KMS-11 (cell line): ENCODE measurements around the gene GLIPR1.
"Not testable (repeated sequence)": the region's sequence is repeated elsewhere in the genome, so short reads cannot be mapped to it uniquely, and the experiment has no call there.

Experiments used
- H2AFZ ChIP-seq: fragments of 200-600 bp; sonication (generic); 2 replicates; pipeline ENCODE4 v1.6.1; 2016; ENCODE audit warnings: antibody characterized with exemption, mixed run types, low read depth
- H3K27ac ChIP-seq: fragments of 200-600 bp; sonication (generic); 2 replicates; pipeline ENCODE4 v1.6.1; 2016; ENCODE audit warnings: mild to moderate bottlenecking, mixed run types
- H3K27me3 ChIP-seq: fragments of 200-600 bp; sonication (generic); 2 replicates; pipeline ENCODE4 v1.6.1; 2017; ENCODE audit warnings: mild to moderate bottlenecking, low read depth, mixed run types, moderate library complexity; ENCODE audit not compliant: insufficient read depth
- H3K36me3 ChIP-seq: fragments of 200-600 bp; sonication (generic); 2 replicates; pipeline ENCODE4 v1.6.1; 2017; ENCODE audit warnings: mild to moderate bottlenecking, mixed run types; ENCODE audit not compliant: insufficient read depth
- H3K4me1 ChIP-seq: fragments of 200-600 bp; sonication (generic); 2 replicates; pipeline ENCODE4 v1.6.1; 2016; ENCODE audit warnings: mild to moderate bottlenecking, low read depth, mixed run types; ENCODE audit not compliant: poor library complexity, severe bottlenecking
- H3K4me2 ChIP-seq: fragments of 200-600 bp; sonication (generic); 2 replicates; pipeline ENCODE4 v1.7.0; 2016; ENCODE audit warnings: mild to moderate bottlenecking, mixed run types
- H3K4me3 ChIP-seq: fragments of 200-600 bp; sonication (generic); IDR thresholded peaks from 2 replicates; pipeline ENCODE4 v1.6.1; 2017; ENCODE audit warnings: low read depth, low read length, mixed read lengths; ENCODE audit not compliant: insufficient read depth
- H3K79me2 ChIP-seq: fragments of 200-600 bp; sonication (generic); 2 replicates; pipeline ENCODE4 v1.6.1; 2016; ENCODE audit warnings: low read depth, mixed run types; ENCODE audit not compliant: insufficient read depth
- H3K9ac ChIP-seq: fragments of 200-600 bp; sonication (generic); 2 replicates; pipeline ENCODE4 v1.6.1; 2016; ENCODE audit warnings: mild to moderate bottlenecking, mixed run types
- H4K20me1 ChIP-seq: fragments of 200-600 bp; sonication (generic); 2 replicates; pipeline ENCODE4 v1.6.1; 2016; ENCODE audit warnings: mild to moderate bottlenecking, mixed run types; ENCODE audit not compliant: insufficient read depth
- CTCF ChIP-seq: fragments of 200-600 bp; sonication (generic); conservative IDR thresholded peaks from 2 replicates; pipeline ENCODE4 v1.6.1; 2017; ENCODE audit warnings: low read depth, mild to moderate bottlenecking, antibody characterized with exemption, low read length, moderate library complexity, mixed read lengths

Gene GLIPR1

GRCh38 chr12:75508159-75508558 lies 27.6 kb downstream of the GLIPR1 start:
- Histone ChIP-seq H3K4me2 (no peak overlapping the region), H3K27me3 (no peaks in the 10 kb centered on the region), H3K27ac (no peak overlapping the region), H3K9ac (no peak overlapping the region), H3K4me3 (no peak overlapping the region), H3K4me1 (peaks cover 15% of the 10 kb centered on the region), H4K20me1 (0 out of 2 replicates have a peak, but pooled peaks cover 3% of the 10 kb centered on the region), H3K36me3 (peaks cover 15% of the 10 kb centered on the region; the same call in 1 of the 2 replicates), H2AFZ (no peak overlapping the region), H3K79me2 (peaks cover 43% of the 10 kb centered on the region)
- no peak for TF ChIP-seq CTCF

- H4K20me1 ChIP-seq, result 0 out of 2 replicates have a peak, but pooled peaks cover 3% of the 10 kb centered on the region
- peak overlapping the region; percentile 63 for H3K4me2 ChIP-seq
- H3K79me2 ChIP-seq, result peaks cover 43% of the 10 kb centered on the region
- no peaks in the 10 kb centered on the region for H3K27me3 ChIP-seq
- no peak overlapping the region for H2AFZ ChIP-seq
- peaks cover 15% of the 10 kb centered on the region for H3K4me1 ChIP-seq
- 0 out of 2 replicates have a peak, but pooled peaks cover 8% of the 10 kb centered on the region for H3K36me3 ChIP-seq
- no peak overlapping the region for H3K27ac ChIP-seq
- H3K4me3 ChIP-seq, result no peak overlapping the region
- no peak for TF ChIP-seq CTCF
- H3K9ac ChIP-seq, result no peak overlapping the region
These were observed 29.1 kb downstream of the GLIPR1 start for GRCh38 chr12:75509621-75510020.

GRCh38 chr12:75511116-75512048 lies 30.8 kb downstream of the GLIPR1 start, which contains the start of gene KRR1:
KRR1 (minus strand) TSS chr12:75511609; CDS start chr12:75511597, 12 bp downstream.
- TF ChIP-seq CTCF, result 0 out of 2 replicates have a peak, but pooled peaks have one; percentile 6
- Histone ChIP-seq H3K27ac (peak within 1 kb of the TSS; percentile 57), H3K9ac (peak within 1 kb of the TSS; percentile 77), H3K4me1 (peaks cover 15% of the 10 kb centered on the region), H4K20me1 (0 out of 2 replicates have a peak, but pooled peaks cover 3% of the 10 kb centered on the region), H3K27me3 (no peaks in the 10 kb centered on the region), H2AFZ (peak within 1 kb of the TSS; percentile 96), H3K4me2 (peak within 1 kb of the TSS; percentile 63), H3K79me2 (peaks cover 43% of the 10 kb centered on the region), H3K36me3 (0 out of 2 replicates have a peak, but pooled peaks cover 2% of the 10 kb centered on the region), H3K4me3 (peak within 1 kb of the TSS; percentile 61)

- H3K9ac ChIP-seq, H3K36me3 ChIP-seq, H4K20me1 ChIP-seq, H3K4me2 ChIP-seq, H2AFZ ChIP-seq, H3K27ac ChIP-seq, H3K4me3 ChIP-seq, H3K27me3 ChIP-seq, H3K79me2 ChIP-seq, H3K4me1 ChIP-seq: not testable (repeated sequence)
These were observed 40.7 kb downstream of the GLIPR1 start for GRCh38 chr12:75521224-75521623.

- not testable (repeated sequence) for H2AFZ ChIP-seq, H3K4me2 ChIP-seq, H3K79me2 ChIP-seq, H3K27me3 ChIP-seq, H3K36me3 ChIP-seq, H4K20me1 ChIP-seq, H3K9ac ChIP-seq, H3K4me3 ChIP-seq, H3K27ac ChIP-seq
- H3K4me1 ChIP-seq, result peaks cover 12% of the 10 kb centered on the region
These were observed 41.6 kb downstream of the GLIPR1 start for GRCh38 chr12:75522124-75522523.
